ENCODE results near the gene FBXO41. TPM values are rescaled to one million over a fixed set of nuclear protein-coding genes. Genes with fewer than 3 reads are reported as not detected.

Gene FBXO41
- total RNA-seq, 2 experiments from 2014 or later = 39.4 to 39.5 TPM

GRCh38 chr2:73232403-73233153, 51.7 kb downstream of the FBXO41 start:
- ChIA-PET CTCF (interaction anchor here (1.0 to 5.1 kb wide), 5 partner anchors 10 to 57 kb away, joined by 3 to 27 read pairs (median 5); no protein-coding TSS in a partner anchor), POLR2A (interaction anchor here (0.5 to 2.9 kb wide), 9 partner anchors 12 to 947 kb away, joined by 3 to 17 read pairs (median 5); partner anchors contain the start of genes ALMS1, EGR4, FBXO41 and SFXN5)

- ChIA-PET CTCF (interaction anchor here (1.4 kb wide), 1 partner anchor 11 kb away, joined by 3 read pairs; no protein-coding TSS in a partner anchor), POLR2A (no interaction called here)
Measured at GRCh38 chr2:73228631-73229030, 55.6 kb downstream of the FBXO41 start.

- ChIA-PET CTCF (interaction anchor here (1.5 kb wide), 1 partner anchor 63 kb away, joined by 3 read pairs; no protein-coding TSS in a partner anchor), POLR2A (no interaction called here)
Measured at GRCh38 chr2:73227086-73227485, 57.2 kb downstream of the FBXO41 start.

- ChIA-PET POLR2A (interaction anchor here (0.9 kb wide), 1 partner anchor 8 kb away, joined by 3 read pairs; the partner anchor contains the start of gene CCT7), CTCF (interaction anchor here (1.5 kb wide), 1 partner anchor 64 kb away, joined by 3 read pairs; no protein-coding TSS in a partner anchor)
Measured at GRCh38 chr2:73225513-73226360, 58.5 kb downstream of the FBXO41 start.

- ChIA-PET POLR2A (interaction anchor here (0.6 kb wide), 1 partner anchor 20 kb away, joined by 5 read pairs; no protein-coding TSS in a partner anchor), CTCF (interaction anchor here (1.6 kb wide), 1 partner anchor 11 kb away, joined by 6 read pairs; no protein-coding TSS in a partner anchor)
Measured at GRCh38 chr2:73223821-73224220, 60.5 kb downstream of the FBXO41 start.

GRCh38 chr2:73218298-73218697, 66.0 kb downstream of the FBXO41 start:
- ChIA-PET POLR2A (interaction anchor here (1.2 kb wide), 1 partner anchor 14 kb away, joined by 5 read pairs; no protein-coding TSS in a partner anchor), CTCF (no interaction called here)

GRCh38 chr2:73217826-73218225, 66.5 kb downstream of the FBXO41 start:
- ChIA-PET CTCF (interaction anchor here (1.3 kb wide), 1 partner anchor 10 kb away, joined by 3 read pairs; no protein-coding TSS in a partner anchor), POLR2A (interaction anchor here (1.2 kb wide), 1 partner anchor 15 kb away, joined by 5 read pairs; no protein-coding TSS in a partner anchor)

- POLR2A ChIA-PET = no interaction called here
Measured at GRCh38 chr2:73217160-73217559, 67.1 kb downstream of the FBXO41 start.

GRCh38 chr2:73215254-73215653, 69.0 kb downstream of the FBXO41 start:
- ChIA-PET POLR2A (interaction anchor here (0.9 kb wide), 1 partner anchor 18 kb away, joined by 4 read pairs; the partner anchor contains the start of genes CCT7 and PRADC1), CTCF (no interaction called here)

More at GRCh38 chr2:73217160-73217559, 67.1 kb downstream of the FBXO41 start:
- CTCF ChIA-PET = interaction anchor here (1.3 kb wide), 1 partner anchor 11 kb away, joined by 3 read pairs; no protein-coding TSS in a partner anchor

- ChIA-PET CTCF (interaction anchor here (1.2 to 6.4 kb wide), 3 partner anchors 14 to 296 kb away, joined by 3 to 64 read pairs (median 10); no protein-coding TSS in a partner anchor), POLR2A (interaction anchor here (0.9 kb wide), 1 partner anchor 19 kb away, joined by 4 read pairs; the partner anchor contains the start of genes CCT7 and PRADC1)
Measured at GRCh38 chr2:73214120-73215035, 69.9 kb downstream of the FBXO41 start, which contains the start of gene SMYD5. Gene SMYD5 (plus strand): TSS chr2:73214245. CDS start chr2:73214267, 22 bp downstream.

GRCh38 chr2:73212448-73213176, 71.7 kb downstream of the FBXO41 start:
- ChIA-PET POLR2A (interaction anchor here (1.1 to 1.6 kb wide), 3 partner anchors 21 to 72 kb away, joined by 3 to 9 read pairs (median 5); partner anchors contain the start of genes CCT7 and FBXO41), CTCF (interaction anchor here (0.8 to 6.4 kb wide), 17 partner anchors 8 to 319 kb away, joined by 3 to 64 read pairs (median 4); partner anchors contain the start of genes NOTO, PRADC1 and SFXN5)

GRCh38 chr2:73212098-73212447, 72.2 kb downstream of the FBXO41 start:
- POLR2A ChIA-PET = interaction anchor here (1.3 to 1.6 kb wide), 2 partner anchors 35 to 73 kb away, joined by 3 to 9 read pairs; partner anchors contain the start of gene FBXO41
- CTCF ChIA-PET = interaction anchor here (0.8 to 6.4 kb wide), 14 partner anchors 9 to 319 kb away, joined by 3 to 64 read pairs (median 4); partner anchors contain the start of genes NOTO and SFXN5

GRCh38 chr2:73210696-73211095, 73.6 kb downstream of the FBXO41 start:
- ChIA-PET CTCF (interaction anchor here (6.4 kb wide), 1 partner anchor 34 kb away, joined by 64 read pairs; no protein-coding TSS in a partner anchor), POLR2A (no interaction called here)

- ChIA-PET POLR2A (no interaction called here), CTCF (interaction anchor here (1.1 to 6.4 kb wide), 2 partner anchors 34 to 317 kb away, joined by 3 to 64 read pairs; no protein-coding TSS in a partner anchor)
Measured at GRCh38 chr2:73210019-73210418, 74.3 kb downstream of the FBXO41 start.

GRCh38 chr2:73208258-73208657, 76.0 kb downstream of the FBXO41 start:
- CTCF ChIA-PET = interaction anchor here (0.8 to 6.4 kb wide), 2 partner anchors 21 to 32 kb away, joined by 3 to 64 read pairs; no protein-coding TSS in a partner anchor
- POLR2A ChIA-PET = no interaction called here

- ChIA-PET CTCF (interaction anchor here (0.6 kb wide), 1 partner anchor 28 kb away, joined by 3 read pairs; no protein-coding TSS in a partner anchor), POLR2A (no interaction called here)
Measured at GRCh38 chr2:73205611-73206010, 78.7 kb downstream of the FBXO41 start.

Data from activated CD8-positive, alpha-beta memory T cell treated with anti-CD3 and anti-CD28 coated beads for 36 hours (primary cell).